SK-N-SH treated with all-trans-retinoic acid at 6 μM for 48 hours (cell line): ENCODE data around the gene ZNF749.

Source experiments
- ATAC-seq: fragments of 200-7000 bp; cut with Tn5 transposase; 3 replicates; pipeline ENCODE4 v1.9.1; 2020; ENCODE audit warnings: mild to moderate bottlenecking, moderate library complexity
- ARNTL ChIP-seq: fragments of 450-650 bp; formaldehyde crosslinking; IDR thresholded peaks from 2 replicates; pipeline ENCODE4 v1.5.0; 2020; ENCODE audit warnings: low read depth, mild to moderate bottlenecking, moderate library complexity, borderline replicate concordance
- BACH2 ChIP-seq: fragments of 250-450 bp; sonication (Bioruptor Pico); IDR thresholded peaks from 2 replicates; pipeline ENCODE4 v1.9.0; 2021; ENCODE audit warnings: mild to moderate bottlenecking, borderline replicate concordance
- CSDC2 ChIP-seq: fragments of 250-450 bp; sonication (Bioruptor Pico); IDR thresholded peaks from 2 replicates; pipeline ENCODE4 v1.5.0; 2020; ENCODE audit warnings: mild to moderate bottlenecking, moderate library complexity
- CSRNP3 ChIP-seq: fragments of 250-450 bp; sonication (Bioruptor Pico); IDR thresholded peaks from 2 replicates; pipeline ENCODE4 v1.5.1; 2021; ENCODE audit warnings: mild to moderate bottlenecking, moderate library complexity
- ESRRG ChIP-seq: fragments of 250-450 bp; sonication (Bioruptor Pico); IDR thresholded peaks from 2 replicates; pipeline ENCODE4 v1.6.1; 2021; ENCODE audit warnings: mild to moderate bottlenecking
- GLIS3 ChIP-seq: fragments of 250-450 bp; sonication (Bioruptor Pico); IDR thresholded peaks from 2 replicates; pipeline ENCODE4 v1.5.0; 2020; ENCODE audit warnings: mild to moderate bottlenecking, moderate library complexity
- ISL1 ChIP-seq: fragments of 250-450 bp; sonication (Bioruptor Pico); IDR thresholded peaks from 2 replicates; pipeline ENCODE4 v2.1.2; 2022; ENCODE audit warnings: mild to moderate bottlenecking, moderate library complexity
- PATZ1 ChIP-seq: fragments of 250-450 bp; sonication (Bioruptor Pico); IDR thresholded peaks from 2 replicates; pipeline ENCODE4 v1.8.0; 2020; ENCODE audit warnings: mild to moderate bottlenecking, moderate library complexity, borderline replicate concordance
- POU6F1 ChIP-seq: fragments of 250-450 bp; sonication (Bioruptor Pico); IDR thresholded peaks from 2 replicates; pipeline ENCODE4 v1.8.0; 2021; ENCODE audit warnings: low read depth, mild to moderate bottlenecking, moderate library complexity, borderline replicate concordance
- PPARA ChIP-seq: fragments of 250-450 bp; sonication (Bioruptor Pico); IDR thresholded peaks from 2 replicates; pipeline ENCODE4 v1.5.0; 2020; ENCODE audit warnings: mild to moderate bottlenecking, borderline replicate concordance
- RARB ChIP-seq: fragments of 250-450 bp; sonication (Bioruptor Pico); IDR thresholded peaks from 2 replicates; pipeline ENCODE4 v1.8.0; 2021; ENCODE audit warnings: mild to moderate bottlenecking, moderate library complexity
- SNAI2 ChIP-seq: fragments of 250-450 bp; sonication (Bioruptor Pico); IDR thresholded peaks from 2 replicates; pipeline ENCODE4 v1.5.0; 2020; ENCODE audit warnings: mild to moderate bottlenecking, moderate library complexity
- TCF4 ChIP-seq: fragments of 250-450 bp; sonication (Bioruptor Pico); IDR thresholded peaks from 2 replicates; pipeline ENCODE4 v1.8.0; 2021; ENCODE audit warnings: mild to moderate bottlenecking, moderate library complexity, borderline replicate concordance
- TOX ChIP-seq: fragments of 250-450 bp; sonication (Bioruptor Pico); IDR thresholded peaks from 2 replicates; pipeline ENCODE4 v1.8.0; 2021; ENCODE audit warnings: mild to moderate bottlenecking, moderate library complexity, borderline replicate concordance
- TSHZ2 ChIP-seq: fragments of 250-450 bp; sonication (Bioruptor Pico); IDR thresholded peaks from 2 replicates; pipeline ENCODE4 v1.5.0; 2020; ENCODE audit warnings: mild to moderate bottlenecking, moderate library complexity
- ZC3H10 ChIP-seq: fragments of 250-450 bp; sonication (Bioruptor Pico); IDR thresholded peaks from 2 replicates; pipeline ENCODE4 v1.5.1; 2021; ENCODE audit warnings: mild to moderate bottlenecking, moderate library complexity
- ZFP3 ChIP-seq: fragments of 250-450 bp; sonication (Bioruptor Pico); IDR thresholded peaks from 2 replicates; pipeline ENCODE4 v1.5.0; 2020; ENCODE audit warnings: mild to moderate bottlenecking, moderate library complexity
- ZFP30 ChIP-seq: fragments of 450-650 bp; formaldehyde crosslinking; IDR thresholded peaks from 2 replicates; pipeline ENCODE4 v1.5.0; 2022; ENCODE audit warnings: mild to moderate bottlenecking, moderate library complexity
- ZNF565 ChIP-seq: fragments of 450-650 bp; formaldehyde crosslinking; conservative IDR thresholded peaks from 2 replicates; pipeline ENCODE4 v1.5.0; 2020; ENCODE audit warnings: low read depth, mild to moderate bottlenecking, moderate library complexity
- ZNF70 ChIP-seq: fragments of 450-650 bp; formaldehyde crosslinking; IDR thresholded peaks from 2 replicates; pipeline ENCODE4 v1.5.0; 2020; ENCODE audit warnings: mild to moderate bottlenecking, moderate library complexity
- ZNF8 ChIP-seq: fragments of 450-650 bp; formaldehyde crosslinking; IDR thresholded peaks from 2 replicates; pipeline ENCODE4 v1.5.0; 2020; ENCODE audit warnings: mild to moderate bottlenecking, moderate library complexity

Gene ZNF749

DNA sequence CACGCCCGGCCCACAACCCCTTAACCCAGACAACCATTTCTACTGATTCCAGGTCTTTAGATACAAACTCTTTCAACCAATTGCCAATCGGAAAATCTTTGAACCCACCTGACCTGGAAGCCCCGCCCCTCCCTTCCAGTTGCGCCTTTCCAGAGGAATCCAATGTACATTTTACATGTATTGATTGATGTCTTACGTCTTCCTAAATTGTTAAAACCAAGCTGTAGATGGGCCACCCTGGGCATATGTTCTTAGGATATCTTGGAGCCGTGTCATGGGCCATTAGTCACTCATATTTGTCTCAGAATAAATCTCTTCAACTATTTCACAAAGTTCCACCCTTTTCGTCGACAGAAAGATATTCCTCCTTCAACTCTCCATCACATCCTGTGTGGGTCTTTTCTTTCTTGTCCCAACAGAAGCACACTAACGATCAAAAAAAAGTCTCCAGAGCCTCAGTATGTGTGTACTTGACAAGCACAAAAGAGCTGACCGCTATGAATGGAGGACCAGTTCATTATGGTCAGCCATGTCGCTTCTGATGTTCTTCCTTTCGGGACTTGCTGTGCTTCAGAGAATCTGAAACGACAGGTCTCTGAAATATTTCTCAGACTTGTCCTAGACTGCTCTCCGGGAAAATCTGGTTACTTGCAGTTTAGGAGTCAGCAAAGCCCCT is 601 bp upstream of the ZNF749 start:
- ATAC-seq, result peak; percentile 36
- TF ChIP-seq RARB (CRISPR knock-in tag) (no peak), ZC3H10 (CRISPR knock-in tag) (no peak), PPARA (CRISPR knock-in tag) (no peak), ZFP3 (no peak), BACH2 (CRISPR knock-in tag) (no peak), ISL1 (CRISPR knock-in tag) (no peak), TSHZ2 (CRISPR knock-in tag) (no peak), PATZ1 (CRISPR knock-in tag) (no peak), ZNF8 (CRISPR knock-in tag) (no peak), TCF4 (no peak), ZNF565 (CRISPR knock-in tag) (no peak), TOX (CRISPR knock-in tag) (no peak), CSRNP3 (CRISPR knock-in tag) (no peak)

GRCh38 chr19:57436417-57436816 is 1.3 kb downstream of the ZNF749 start:
- ATAC-seq, result no peak
- TF ChIP-seq SNAI2 (CRISPR knock-in tag) (no peak), TSHZ2 (CRISPR knock-in tag) (no peak), ZFP3 (no peak), ARNTL (CRISPR knock-in tag) (no peak), ZNF70 (CRISPR knock-in tag) (no peak), ZNF8 (CRISPR knock-in tag) (no peak), GLIS3 (CRISPR knock-in tag) (no peak)
- TF ChIP-seq, all 23 proteins: peak for 0

- no peak for ATAC-seq
- TF ChIP-seq ZNF8 (CRISPR knock-in tag) (no peak), POU6F1 (CRISPR knock-in tag) (no peak), ESRRG (no peak), CSDC2 (CRISPR knock-in tag) (no peak), ZFP30 (CRISPR knock-in tag) (no peak), BACH2 (CRISPR knock-in tag) (no peak)
These were observed 2.8 kb downstream of the ZNF749 start for GRCh38 chr19:57437931-57438330.
